Smooth muscle cell (in vitro differentiated cells): ENCODE measurements around the gene RABL2A. TPM values are rescaled to one million over a fixed set of nuclear protein-coding genes. Genes with fewer than 3 reads are reported as not detected.
"Not testable (repeated sequence)": the region's sequence is repeated elsewhere in the genome, so short reads cannot be mapped to it uniquely, and the experiment has no call there.

ENCODE experiments used
- DNase-seq: peaks from one replicate; lab custom pipeline; 2025; ENCODE audit not compliant: unreplicated experiment; lab: John Stamatoyannopoulos, UW
- H2AFZ ChIP-seq: fragments of 200-600 bp; sonication (generic); 2 replicates; pipeline ENCODE4 v1.6.0; 2016; ENCODE audit warnings: antibody characterized with exemption, low read depth, mild to moderate bottlenecking
- H3F3A ChIP-seq: fragments of 200-600 bp; sonication (generic); 2 replicates; pipeline ENCODE4 v1.6.0; 2017; ENCODE audit warnings: antibody characterized with exemption, low read depth
- H3K27ac ChIP-seq: fragments of 200-600 bp; sonication (generic); 2 replicates; pipeline ENCODE4 v1.5.1; 2016; ENCODE audit warnings: low read depth, mild to moderate bottlenecking
- H3K27me3 ChIP-seq: fragments of 200-600 bp; sonication (generic); 2 replicates; pipeline ENCODE4 v1.6.1; 2016; ENCODE audit warnings: low read depth, mild to moderate bottlenecking
- H3K36me3 ChIP-seq: fragments of 200-600 bp; sonication (generic); 2 replicates; pipeline ENCODE4 v1.5.1; 2016; ENCODE audit warnings: low read depth
- H3K4me1 ChIP-seq: fragments of 200-600 bp; sonication (generic); 2 replicates; pipeline ENCODE4 v1.5.1; 2016; ENCODE audit warnings: low read depth
- H3K4me2 ChIP-seq: fragments of 200-600 bp; sonication (generic); 2 replicates; pipeline ENCODE4 v1.6.0; 2016; ENCODE audit warnings: mild to moderate bottlenecking
- H3K4me3 ChIP-seq: fragments of 200-600 bp; sonication (generic); 2 replicates; pipeline ENCODE4 v1.5.1; 2016; ENCODE audit warnings: mild to moderate bottlenecking
- H3K79me2 ChIP-seq: fragments of 200-600 bp; sonication (generic); 2 replicates; pipeline ENCODE4 v1.6.0; 2016; ENCODE audit warnings: low read depth, mild to moderate bottlenecking
- H3K9ac ChIP-seq: fragments of 200-600 bp; sonication (generic); 2 replicates; pipeline ENCODE4 v1.6.0; 2016; ENCODE audit warnings: low read depth
- H3K9me3 ChIP-seq: fragments of 200-600 bp; sonication (generic); replicated peaks from 2 replicates; pipeline ENCODE4 v1.5.1; 2016; ENCODE audit warnings: low read depth
- H4K20me1 ChIP-seq: fragments of 200-600 bp; sonication (generic); 2 replicates; pipeline ENCODE4 v1.6.0; 2016; ENCODE audit warnings: low read depth
- CTCF ChIP-seq: fragments of 200-600 bp; sonication (generic); IDR thresholded peaks from 2 replicates; pipeline ENCODE4 v1.5.1; 2017; ENCODE audit warnings: borderline replicate concordance, mild to moderate bottlenecking, antibody characterized with exemption; ENCODE audit not compliant: insufficient read depth, poor library complexity, severe bottlenecking
- WGBS: methylation state at CpG from one replicate; pipeline ENCODE4 v1.1.7; 2016; ENCODE audit warnings: low lambda C conversion rate; 5-methylcytosine and 5-hydroxymethylcytosine counted together
- polyA plus RNA-seq: library from polyadenylated mRNA; unstranded; fragments of >200 nt; fragmentation: Nextera tagmentation; extraction: Ambion mirVana; gene quantifications from 2 replicates; pipeline ENCODE4 v1.2.1, GENCODE V29; 2016
- total RNA-seq: library from RNA; depleted of rRNA; stranded (reverse); fragments of >200 nt; gene quantifications from 2 replicates; pipeline ENCODE4 v1.2.3, GENCODE V29; 2014

RABL2A gene
- total and polyA plus RNA-seq, 2 experiments from 2014 or later = 10.9 to 11.3 TPM

- not testable (repeated sequence) for H3K27me3 ChIP-seq, H3K4me1 ChIP-seq, H3K36me3 ChIP-seq, H3K79me2 ChIP-seq, H2AFZ ChIP-seq, H4K20me1 ChIP-seq, H3K4me2 ChIP-seq, H3K9me3 ChIP-seq, H3F3A ChIP-seq, H3K4me3 ChIP-seq, DNase-seq, H3K9ac ChIP-seq, H3K27ac ChIP-seq
- WGBS = 87% methylated on average over 6 of the region's 6 CpGs
Observed at GRCh38 chr2:113664761-113665533, 37.9 kb downstream of the RABL2A start.

GRCh38 chr2:113669013-113669412 is 41.9 kb downstream of the RABL2A start:
- DNase-seq, H3K9me3 ChIP-seq: not testable (repeated sequence)
- 96% methylated on average over 20 of the region's 21 CpGs for WGBS

GRCh38 chr2:113672326-113672932 is 45.4 kb downstream of the RABL2A start:
- no peaks in the 10 kb centered on the region for H3K9me3 ChIP-seq
- no peak overlapping the region for H3K4me3 ChIP-seq
- no peaks in the 10 kb centered on the region for H3K27me3 ChIP-seq
- no peak overlapping the region for H2AFZ ChIP-seq
- H3K36me3 ChIP-seq = no peaks in the 10 kb centered on the region
- H3K4me1 ChIP-seq = no peaks in the 10 kb centered on the region
- H3K79me2 ChIP-seq = no peaks in the 10 kb centered on the region
- no peak for DNase-seq
- TF ChIP-seq CTCF = no peak
- no peak overlapping the region for H3K9ac ChIP-seq
- WGBS = 75% methylated on average over 7 of the region's 7 CpGs
- H3F3A ChIP-seq = no peaks in the 10 kb centered on the region
- no peaks in the 10 kb centered on the region for H4K20me1 ChIP-seq
- no peak overlapping the region for H3K4me2 ChIP-seq
- H3K27ac ChIP-seq = no peak overlapping the region

More at GRCh38 chr2:113669013-113669412, 41.9 kb downstream of the RABL2A start:
- not testable (repeated sequence) for H3F3A ChIP-seq, H3K4me1 ChIP-seq, H3K27me3 ChIP-seq, H3K27ac ChIP-seq, H4K20me1 ChIP-seq, H2AFZ ChIP-seq, H3K4me3 ChIP-seq, H3K9ac ChIP-seq, H3K4me2 ChIP-seq, H3K36me3 ChIP-seq, H3K79me2 ChIP-seq

- Histone ChIP-seq H3K9ac (no peak overlapping the region), H3K36me3 (no peaks in the 10 kb centered on the region), H4K20me1 (no peaks in the 10 kb centered on the region), H3F3A (no peaks in the 10 kb centered on the region), H3K4me1 (no peaks in the 10 kb centered on the region), H3K9me3 (no peaks in the 10 kb centered on the region), H3K4me3 (no peak overlapping the region), H2AFZ (no peak overlapping the region), H3K79me2 (no peaks in the 10 kb centered on the region), H3K27me3 (no peaks in the 10 kb centered on the region), H3K4me2 (no peak overlapping the region), H3K27ac (no peak overlapping the region)
- no peak for DNase-seq
- TF ChIP-seq CTCF = no peak
- 75% methylated on average over 9 of the region's 9 CpGs for WGBS
Observed at GRCh38 chr2:113675875-113676274, 48.8 kb downstream of the RABL2A start.
